ENCODE results near the gene LRPAP1. TPM values are rescaled to one million over a fixed set of nuclear protein-coding genes. Genes with fewer than 3 reads are reported as not detected.

The LRPAP1 gene
- polyA plus RNA-seq, 1 donor: 219 TPM

DNA sequence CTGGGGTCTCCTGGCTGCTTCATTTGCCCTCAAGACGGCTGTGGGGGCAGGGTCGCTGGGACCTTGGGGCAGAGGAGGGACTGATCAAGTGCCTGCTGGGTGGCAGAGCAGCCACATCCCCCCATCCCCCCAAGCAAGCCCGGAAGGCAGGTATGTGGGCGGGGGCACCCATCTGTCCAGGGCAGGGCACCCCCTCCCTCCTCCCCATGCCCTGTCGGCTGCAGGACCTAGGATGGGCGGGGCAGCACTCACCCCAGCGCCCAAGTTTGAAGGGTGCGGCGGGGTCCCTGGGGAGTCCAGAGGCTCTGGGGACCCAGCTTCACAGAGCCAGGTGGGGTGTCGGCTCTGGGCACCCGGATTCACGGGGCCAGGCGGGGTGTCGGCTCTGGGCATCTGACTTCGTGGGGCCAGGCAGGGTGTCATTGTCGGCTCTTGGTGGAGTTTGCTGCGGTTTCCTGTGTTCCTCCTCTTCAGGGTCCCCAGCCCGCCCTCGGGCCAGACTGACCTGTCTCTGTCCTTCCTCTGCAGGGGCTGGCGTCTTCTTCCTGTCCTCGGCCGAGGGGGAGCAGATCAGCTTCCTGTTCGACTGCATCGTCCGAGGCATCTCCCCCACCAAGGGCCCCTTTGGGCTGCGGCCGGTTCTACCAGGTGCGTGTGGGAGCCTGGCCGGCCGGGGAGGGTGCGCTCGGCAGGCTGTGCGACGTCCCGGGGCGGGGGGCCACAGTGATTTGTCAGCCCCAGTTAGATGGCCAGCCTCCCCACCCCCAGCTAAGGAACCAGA is 47.0 kb downstream of the LRPAP1 start:
- Histone ChIP-seq H3K4me3 (ENCODE audit: low read length) (no peak overlapping the region), H3K36me3 (ENCODE audit: control insufficient read depth, insufficient read depth, low read length) (no peaks in the 10 kb centered on the region), H3K27ac (ENCODE audit: low read length) (no peak overlapping the region), H3K27me3 (ENCODE audit: control insufficient read depth, insufficient read depth, low read length) (peaks cover 85% of the 10 kb centered on the region), H3K9me3 (ENCODE audit: control insufficient read depth, low read depth, low read length) (peaks cover 7% of the 10 kb centered on the region), H3K4me1 (ENCODE audit: control insufficient read depth, insufficient read depth, low read length) (peaks cover 27% of the 10 kb centered on the region)
- DNase-seq: peak; percentile 44 to 51
- no CpG with 5 or more reads among the region's 36 CpGs for WGBS (ENCODE audit: insufficient coverage, low lambda C conversion rate)

- peaks cover 7% of the 10 kb centered on the region for H3K9me3 ChIP-seq (ENCODE audit: control insufficient read depth, low read depth, low read length)
- H3K27ac ChIP-seq (ENCODE audit: low read length): no peak overlapping the region
- peak; percentile 61 to 79 for DNase-seq
- no peak overlapping the region for H3K4me3 ChIP-seq (ENCODE audit: low read length)
- H3K36me3 ChIP-seq (ENCODE audit: control insufficient read depth, insufficient read depth, low read length): no peaks in the 10 kb centered on the region
- H3K27me3 ChIP-seq (ENCODE audit: control insufficient read depth, insufficient read depth, low read length): peaks cover 81% of the 10 kb centered on the region
- peaks cover 27% of the 10 kb centered on the region for H3K4me1 ChIP-seq (ENCODE audit: control insufficient read depth, insufficient read depth, low read length)
- WGBS (ENCODE audit: insufficient coverage, low lambda C conversion rate): no CpG with 5 or more reads among the region's 45 CpGs
Measured at GRCh38 chr4:3484057-3484973, 47.9 kb downstream of the LRPAP1 start.

- H3K27me3 ChIP-seq (ENCODE audit: control insufficient read depth, insufficient read depth, low read length): peaks cover 78% of the 10 kb centered on the region
- H3K4me1 ChIP-seq (ENCODE audit: control insufficient read depth, insufficient read depth, low read length): peaks cover 27% of the 10 kb centered on the region
- no peak overlapping the region for H3K4me3 ChIP-seq (ENCODE audit: low read length)
- no peak overlapping the region for H3K27ac ChIP-seq (ENCODE audit: low read length)
- 60% methylated on average over 10 of the region's 23 CpGs for WGBS (ENCODE audit: insufficient coverage, low lambda C conversion rate)
- H3K36me3 ChIP-seq (ENCODE audit: control insufficient read depth, insufficient read depth, low read length): no peaks in the 10 kb centered on the region
- peaks cover 7% of the 10 kb centered on the region for H3K9me3 ChIP-seq (ENCODE audit: control insufficient read depth, low read depth, low read length)
- no peak for DNase-seq
Measured at GRCh38 chr4:3483471-3483921, 48.7 kb downstream of the LRPAP1 start.

DNA sequence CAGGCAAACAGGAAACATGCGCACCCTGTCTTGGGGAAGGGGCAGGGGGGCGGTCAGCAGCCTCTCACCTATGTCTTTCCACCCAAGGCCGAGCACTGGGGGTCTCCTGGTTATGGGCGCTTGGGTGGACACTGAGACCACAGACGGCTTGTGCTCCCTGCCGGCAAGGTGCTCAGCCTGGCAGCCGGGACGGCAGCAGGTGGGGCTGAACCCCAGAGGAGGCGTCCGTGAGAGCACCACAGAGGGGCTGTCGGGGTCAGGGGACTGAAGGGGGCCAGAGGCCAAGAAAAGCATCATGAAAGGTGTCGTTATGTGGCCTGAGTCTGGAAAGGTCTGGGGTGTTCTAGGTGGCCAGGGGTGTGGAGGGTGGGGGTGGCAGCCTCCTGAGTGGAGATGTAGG is 49.5 kb downstream of the LRPAP1 start:
- Histone ChIP-seq H3K27ac (ENCODE audit: low read length) (no peak overlapping the region), H3K9me3 (ENCODE audit: control insufficient read depth, low read depth, low read length) (peaks cover 7% of the 10 kb centered on the region)

GRCh38 chr4:3481783-3482393 is 50.3 kb downstream of the LRPAP1 start:
- Histone ChIP-seq H3K9me3 (ENCODE audit: control insufficient read depth, low read depth, low read length) (peaks cover 7% of the 10 kb centered on the region), H3K4me1 (ENCODE audit: control insufficient read depth, insufficient read depth, low read length) (peaks cover 27% of the 10 kb centered on the region), H3K4me3 (ENCODE audit: low read length) (no peak overlapping the region), H3K36me3 (ENCODE audit: control insufficient read depth, insufficient read depth, low read length) (no peaks in the 10 kb centered on the region), H3K27me3 (ENCODE audit: control insufficient read depth, insufficient read depth, low read length) (peaks cover 75% of the 10 kb centered on the region), H3K27ac (ENCODE audit: low read length) (no peak overlapping the region)
- peak in 1 of 2 donors; percentile 48 for DNase-seq
- WGBS (ENCODE audit: insufficient coverage, low lambda C conversion rate): 40% methylated on average over 1 of the region's 19 CpGs

More for the DNA sequence above, 49.5 kb downstream of the LRPAP1 start:
- Histone ChIP-seq H3K27me3 (ENCODE audit: control insufficient read depth, insufficient read depth, low read length) (peaks cover 76% of the 10 kb centered on the region), H3K4me3 (ENCODE audit: low read length) (no peak overlapping the region), H3K36me3 (ENCODE audit: control insufficient read depth, insufficient read depth, low read length) (no peaks in the 10 kb centered on the region), H3K4me1 (ENCODE audit: control insufficient read depth, insufficient read depth, low read length) (peaks cover 27% of the 10 kb centered on the region)
- DNase-seq: no peak
- WGBS (ENCODE audit: insufficient coverage, low lambda C conversion rate): no CpG with 5 or more reads among the region's 12 CpGs

GRCh38 chr4:3481113-3481531 is 51.1 kb downstream of the LRPAP1 start:
- Histone ChIP-seq H3K27ac (ENCODE audit: low read length) (no peak overlapping the region), H3K36me3 (ENCODE audit: control insufficient read depth, insufficient read depth, low read length) (no peaks in the 10 kb centered on the region), H3K4me3 (ENCODE audit: low read length) (no peak overlapping the region), H3K9me3 (ENCODE audit: control insufficient read depth, low read depth, low read length) (peaks cover 5% of the 10 kb centered on the region), H3K4me1 (ENCODE audit: control insufficient read depth, insufficient read depth, low read length) (peaks cover 27% of the 10 kb centered on the region), H3K27me3 (ENCODE audit: control insufficient read depth, insufficient read depth, low read length) (peaks cover 70% of the 10 kb centered on the region)
- no peak for DNase-seq
- WGBS (ENCODE audit: insufficient coverage, low lambda C conversion rate): no CpG with 5 or more reads among the region's 5 CpGs

DNA sequence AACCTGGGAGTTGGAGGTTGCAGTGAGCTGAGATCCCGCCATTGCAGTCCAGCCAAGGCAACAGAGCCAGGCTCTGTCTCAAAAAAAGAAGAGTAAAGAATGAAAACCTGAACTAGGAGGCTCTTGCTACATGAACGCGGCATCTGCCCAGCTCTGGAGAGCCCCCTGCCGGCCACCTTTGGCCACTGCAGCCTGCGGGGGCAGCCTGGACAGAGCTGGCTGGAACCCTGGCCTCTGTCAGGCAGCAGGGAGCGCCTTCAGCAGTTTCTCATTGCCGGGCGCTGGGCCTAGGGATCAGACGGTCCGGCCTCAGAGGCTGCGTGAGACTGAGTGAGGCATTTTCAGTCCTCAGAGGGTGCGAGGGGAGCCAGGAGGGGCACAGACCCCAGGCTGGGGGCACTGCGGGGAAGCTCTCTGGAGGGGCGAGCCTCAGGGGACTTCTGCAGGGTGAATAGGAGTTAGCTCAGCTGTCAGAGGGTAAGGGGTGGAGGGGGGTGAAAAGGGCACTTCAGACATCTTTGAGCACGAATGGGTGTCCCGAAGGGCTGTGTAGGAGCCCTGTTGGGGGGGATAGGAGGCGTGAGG is 51.6 kb downstream of the LRPAP1 start:
- H3K36me3 ChIP-seq (ENCODE audit: control insufficient read depth, insufficient read depth, low read length): no peaks in the 10 kb centered on the region
- WGBS (ENCODE audit: insufficient coverage, low lambda C conversion rate): no CpG with 5 or more reads among the region's 17 CpGs
- DNase-seq: peak; percentile 64 to 69
- H3K27me3 ChIP-seq (ENCODE audit: control insufficient read depth, insufficient read depth, low read length): peaks cover 65% of the 10 kb centered on the region
- H3K27ac ChIP-seq (ENCODE audit: low read length): no peak overlapping the region
- H3K4me1 ChIP-seq (ENCODE audit: control insufficient read depth, insufficient read depth, low read length): peaks cover 22% of the 10 kb centered on the region
- peaks cover 4% of the 10 kb centered on the region for H3K9me3 ChIP-seq (ENCODE audit: control insufficient read depth, low read depth, low read length)
- H3K4me3 ChIP-seq (ENCODE audit: low read length): no peak overlapping the region

DNA sequence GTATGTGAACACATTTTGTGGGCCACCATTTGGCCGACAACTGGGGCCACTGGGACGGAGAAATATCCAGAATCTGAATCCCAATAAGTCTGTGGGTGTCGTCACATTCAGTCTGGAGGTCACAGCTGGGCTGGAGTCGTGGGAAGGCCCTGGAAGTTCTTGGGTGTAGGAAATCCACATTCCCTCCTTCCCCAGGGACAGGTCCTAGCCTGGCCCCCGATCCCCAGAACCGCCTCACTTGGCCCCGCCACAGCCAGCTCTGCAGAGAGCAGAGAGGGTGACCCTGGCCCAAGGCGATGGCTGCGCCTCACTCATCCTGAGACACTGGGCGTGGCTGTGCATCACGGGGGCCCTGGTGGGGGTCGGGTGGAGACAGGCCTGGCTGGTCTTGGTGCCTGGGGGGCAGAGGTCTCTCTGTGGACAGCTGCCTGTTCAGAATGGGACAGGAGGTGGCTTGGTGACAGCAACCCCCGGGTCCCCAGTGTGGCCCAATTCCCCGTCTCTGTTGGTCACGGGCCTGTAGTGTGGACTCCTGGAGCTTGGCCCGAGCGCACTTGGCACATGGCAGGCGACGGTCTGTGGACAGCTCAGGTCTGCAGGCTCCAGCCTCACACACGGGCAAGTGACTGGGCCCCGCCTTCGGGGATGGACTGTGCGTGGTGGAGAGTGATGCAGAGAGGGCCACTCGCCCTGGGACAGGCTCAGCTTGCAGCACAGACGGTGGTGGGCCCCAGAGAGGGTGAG is 52.7 kb downstream of the LRPAP1 start:
- Histone ChIP-seq H3K4me3 (ENCODE audit: low read length) (no peak overlapping the region), H3K27ac (ENCODE audit: low read length) (no peak overlapping the region), H3K9me3 (ENCODE audit: control insufficient read depth, low read depth, low read length) (peaks cover 3% of the 10 kb centered on the region), H3K36me3 (ENCODE audit: control insufficient read depth, insufficient read depth, low read length) (no peaks in the 10 kb centered on the region), H3K4me1 (ENCODE audit: control insufficient read depth, insufficient read depth, low read length) (peaks cover 12% of the 10 kb centered on the region), H3K27me3 (ENCODE audit: control insufficient read depth, insufficient read depth, low read length) (peaks cover 58% of the 10 kb centered on the region)
- no CpG with 5 or more reads among the region's 25 CpGs for WGBS (ENCODE audit: insufficient coverage, low lambda C conversion rate)
- no peak for DNase-seq

DNA sequence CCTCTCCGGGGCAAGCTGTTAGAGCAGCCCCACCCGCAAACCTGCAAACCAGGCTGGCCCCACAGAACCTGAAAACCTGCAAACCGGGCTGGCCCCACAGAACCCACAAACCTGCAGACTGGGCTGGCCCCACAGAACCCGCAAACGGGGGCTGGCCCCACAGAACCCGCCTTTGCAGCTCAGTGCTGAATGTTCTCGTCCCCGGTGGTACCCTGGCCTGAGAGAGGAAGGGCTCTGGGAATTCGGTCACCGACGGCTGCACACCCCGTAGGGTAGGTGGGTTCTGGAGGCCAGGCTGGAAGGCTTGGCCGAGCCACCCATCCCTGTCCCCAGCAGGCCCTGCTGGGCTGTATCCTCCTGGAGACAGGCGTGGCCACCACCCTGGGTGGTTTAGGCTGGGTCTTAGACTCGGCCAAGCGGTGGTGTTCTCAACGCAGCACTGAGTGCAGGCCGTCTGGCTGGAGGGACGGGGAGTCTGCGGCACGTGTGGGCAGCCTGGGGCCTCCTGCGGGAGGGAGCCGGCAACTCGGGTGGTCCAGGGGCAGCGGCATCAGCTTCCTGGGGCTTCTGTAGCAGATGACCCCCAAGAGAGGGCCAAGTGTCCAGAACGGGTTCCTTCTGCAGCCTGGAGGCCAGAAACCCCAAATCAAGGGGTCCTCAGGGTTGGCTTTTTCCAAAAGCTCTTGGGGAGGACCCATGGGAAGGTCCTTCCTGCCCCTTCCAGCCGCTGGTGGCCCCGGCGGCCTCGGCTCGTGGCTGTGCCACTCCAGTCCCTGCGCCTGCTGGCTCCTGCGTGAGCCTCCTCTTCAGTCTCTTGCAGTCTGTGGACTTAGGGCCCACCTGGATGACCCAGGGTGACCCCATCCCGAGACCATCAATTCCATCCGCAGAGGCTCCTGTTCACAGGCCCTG is 53.5 kb downstream of the LRPAP1 start:
- Histone ChIP-seq H3K27me3 (ENCODE audit: control insufficient read depth, insufficient read depth, low read length) (peaks cover 50% of the 10 kb centered on the region), H3K9me3 (ENCODE audit: control insufficient read depth, low read depth, low read length) (no peaks in the 10 kb centered on the region), H3K27ac (ENCODE audit: low read length) (no peak overlapping the region), H3K36me3 (ENCODE audit: control insufficient read depth, insufficient read depth, low read length) (no peaks in the 10 kb centered on the region), H3K4me1 (ENCODE audit: control insufficient read depth, insufficient read depth, low read length) (peaks cover 8% of the 10 kb centered on the region), H3K4me3 (ENCODE audit: low read length) (no peak overlapping the region)
- no peak for DNase-seq
- WGBS (ENCODE audit: insufficient coverage, low lambda C conversion rate): no CpG with 5 or more reads among the region's 35 CpGs

All from large intestine (tissue), 3 donors.